Melanocyte of skin (primary cell): ENCODE measurements around the gene OGT. TPM values are rescaled to one million over a fixed set of nuclear protein-coding genes. Genes with fewer than 3 reads are reported as not detected.

Experiments
- small RNA-seq, 2 donors: library from RNA; depleted of rRNA; stranded (forward); fragments of <200 nt; gene quantifications; one replicate each; pipeline ENCODE3, GENCODE V24; 2012
- total RNA-seq, 2 donors: library from RNA; depleted of rRNA; stranded (reverse); fragments of >200 nt; gene quantifications; 2 replicates each; pipeline ENCODE4 v1.2.3, GENCODE V29; 2012

Gene OGT
- 100 to 1,000 TPM in 1 of 2 donors, 10 to 100 TPM in 1; 84.3 to 103 TPM for total RNA-seq

GRCh38 chrX:71532753-71533425 lies at the start of gene OGT:
Gene OGT, plus strand, starts transcription at chrX:71533104. Its CDS starts 196 bp downstream, at chrX:71533300.

GRCh38 chrX:71578253-71579135 lies 45.6 kb downstream of the OGT start, which contains the start of gene GCNA:
Gene GCNA, plus strand, starts transcription at chrX:71578437. Its CDS starts 2,385 bp downstream, at chrX:71580822.

DNA sequence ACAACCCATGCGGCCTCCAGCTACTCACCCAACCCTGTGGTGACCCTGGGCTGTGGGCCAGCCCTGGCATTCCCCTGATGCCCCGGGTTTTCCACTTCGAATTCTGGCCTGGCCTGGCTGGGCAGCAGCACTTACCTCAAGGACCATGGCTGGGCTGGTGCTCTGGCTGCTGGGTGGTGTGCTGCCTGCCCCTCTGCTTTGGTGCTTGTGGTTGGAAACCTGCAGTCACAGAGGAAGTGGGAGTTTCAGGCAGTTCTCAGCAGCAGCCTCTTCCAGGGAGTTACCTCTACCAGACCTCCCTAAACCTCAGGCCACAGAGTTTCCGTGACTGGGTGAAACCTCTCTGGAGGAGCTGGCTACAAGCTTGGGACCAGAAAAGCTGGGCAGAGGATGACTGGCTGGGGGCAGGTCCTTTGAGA lies 85.4 kb downstream of the OGT start, which contains the start of gene CXCR3:
Gene CXCR3 (minus strand): TSS at position 209 of the 419 bp plus-strand sequence. CDS start 62 bp downstream, at position 147.

Small RNA genes lying within 50 kb of the gene (small RNA-seq; reads per million reads assigned to genes)
- gene RF00019 = 0 reads per million in 2 donors

Other genes starting within 250 kb of the OGT start
- gene NONO, start 249.5 kb upstream of the OGT start, total RNA-seq = 100 to 1,000 TPM; 281 to 437 TPM
- 1 to 10 TPM in 1 of 2 donors, under 1 TPM in 1; 0.69 to 2.3 TPM for gene ITGB1BP2, start 231.4 kb upstream of the OGT start, total RNA-seq
- 10 to 100 TPM; 18.2 to 22.0 TPM for gene TAF1, start 166.7 kb upstream of the OGT start, total RNA-seq
- gene GCNA, start 45.3 kb downstream of the OGT start, total RNA-seq = 1 to 10 TPM; 1.7 to 2.0 TPM
- gene CXCR3, start 85.4 kb downstream of the OGT start, total RNA-seq = under 1 TPM in 1 of 2 donors, not detected in 1; under 0.01 TPM
- gene CXorf49, start 185.2 kb downstream of the OGT start, total RNA-seq = not detected
- not detected for gene CXorf49B, start 230.2 kb downstream of the OGT start, total RNA-seq